Testis (tissue), 2 donors: ENCODE results near the gene NPAS2.

Source experiments
- CTCF ChIP-seq, 3 experiments: fragments of 450-650 bp in 2 of 3; fragments of 200-600 bp in 1 of 3; sonication (generic) in 1 of 3; IDR thresholded peaks; one replicate each; pipeline ENCODE4 v1.5.1; 2016 to 2019; ENCODE audit warnings: antibody characterized with exemption in 3 of 3, mild to moderate bottlenecking in 2 of 3, moderate library complexity in 1 of 3
- POLR2A ChIP-seq: fragments of 450-650 bp; IDR thresholded peaks from one replicate; pipeline ENCODE4 v1.6.1; 2017; ENCODE audit warnings: antibody characterized with exemption, mild to moderate bottlenecking, moderate library complexity

DNA sequence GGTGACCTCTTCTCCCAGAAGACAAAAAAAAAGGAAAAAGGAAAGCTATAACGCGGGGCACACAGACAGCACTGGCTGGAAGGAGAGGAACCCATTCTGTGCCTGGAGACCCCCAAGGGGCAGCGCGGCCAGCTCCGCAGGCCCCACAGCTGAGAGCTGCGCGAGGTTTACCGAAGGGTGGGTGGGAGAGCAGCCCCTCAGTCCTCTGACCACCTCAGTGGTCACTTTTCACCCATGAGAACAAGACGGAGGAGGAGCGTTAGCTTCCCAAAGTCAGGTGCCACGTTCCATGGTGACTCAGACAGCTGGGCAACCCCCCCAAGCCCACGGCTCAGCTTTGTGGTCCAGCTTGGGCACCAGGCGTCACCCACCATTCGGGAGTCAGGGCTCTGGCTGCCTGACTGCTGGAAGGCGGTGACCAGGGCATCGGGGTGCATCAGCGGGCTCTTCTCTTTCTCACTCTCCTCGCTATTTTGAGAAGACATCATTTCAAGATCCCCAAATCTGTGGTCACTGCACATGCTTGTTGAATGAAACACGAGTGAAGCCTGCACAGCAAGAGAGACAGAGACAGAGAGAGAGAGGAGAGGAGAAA is 217.3 kb downstream of the NPAS2 start:
- TF ChIP-seq CTCF (IDR thresholded peaks at IDR 0.05): no peak
- TF ChIP-seq POLR2A: no peak
